Adipocyte (in vitro differentiated cells): ENCODE data around the gene TRPC5OS.

Source experiments
- DNase-seq: peaks from one replicate; pipeline ENCODE4 v3.0.0-alpha.2; 2015; ENCODE audit warnings: low read depth
- H3K27me3 ChIP-seq: replicated peaks from 2 replicates; pipeline ENCODE4 v1.7.0; 2013; ENCODE audit warnings: mild to moderate bottlenecking, low read length, moderate library complexity; ENCODE audit not compliant: control insufficient read depth, insufficient read depth
- H3K36me3 ChIP-seq: 2 replicates; pipeline ENCODE4 v1.7.0; 2013; ENCODE audit warnings: low read length, mild to moderate bottlenecking, moderate library complexity; ENCODE audit not compliant: control insufficient read depth, insufficient read depth, severe bottlenecking
- H3K4me1 ChIP-seq: 2 replicates; pipeline ENCODE4 v1.7.0; 2013; ENCODE audit warnings: mild to moderate bottlenecking, low read length, moderate library complexity; ENCODE audit not compliant: control insufficient read depth, insufficient read depth
- H3K4me3 ChIP-seq: 2 replicates; pipeline ENCODE4 v1.7.0; 2013; ENCODE audit warnings: mild to moderate bottlenecking, low read length, moderate library complexity
- H3K9ac ChIP-seq: 2 replicates; pipeline ENCODE4 v1.7.0; 2013; ENCODE audit warnings: mild to moderate bottlenecking, low read length, moderate library complexity
- H3K9me3 ChIP-seq: 2 replicates; pipeline ENCODE4 v1.7.0; 2013; ENCODE audit warnings: mild to moderate bottlenecking, low read length, moderate library complexity; ENCODE audit not compliant: control insufficient read depth

Gene TRPC5OS

DNA sequence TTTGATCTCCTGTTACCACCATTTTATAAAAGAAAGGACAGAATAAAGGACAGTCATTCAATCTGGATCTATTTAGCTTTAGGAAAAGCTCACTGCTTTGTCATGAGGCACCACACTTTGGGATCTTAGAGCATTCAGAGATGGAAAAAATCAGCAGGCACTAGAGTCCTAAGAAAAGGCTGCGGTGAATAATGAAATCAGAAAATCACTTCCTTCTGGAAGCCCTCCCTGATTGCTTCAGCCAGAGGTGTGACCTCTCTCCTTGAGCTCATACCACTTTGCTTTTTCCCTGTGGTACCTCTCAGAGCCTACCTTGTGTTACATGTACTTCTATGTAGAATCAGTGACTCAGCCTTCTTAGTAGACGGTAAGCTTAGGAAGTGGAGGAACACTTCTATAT lies 8.7 kb upstream of the TRPC5OS start:
- no peaks in the 10 kb centered on the region for H3K36me3 ChIP-seq
- H3K27me3 ChIP-seq, result peaks cover 57% of the 10 kb centered on the region

DNA sequence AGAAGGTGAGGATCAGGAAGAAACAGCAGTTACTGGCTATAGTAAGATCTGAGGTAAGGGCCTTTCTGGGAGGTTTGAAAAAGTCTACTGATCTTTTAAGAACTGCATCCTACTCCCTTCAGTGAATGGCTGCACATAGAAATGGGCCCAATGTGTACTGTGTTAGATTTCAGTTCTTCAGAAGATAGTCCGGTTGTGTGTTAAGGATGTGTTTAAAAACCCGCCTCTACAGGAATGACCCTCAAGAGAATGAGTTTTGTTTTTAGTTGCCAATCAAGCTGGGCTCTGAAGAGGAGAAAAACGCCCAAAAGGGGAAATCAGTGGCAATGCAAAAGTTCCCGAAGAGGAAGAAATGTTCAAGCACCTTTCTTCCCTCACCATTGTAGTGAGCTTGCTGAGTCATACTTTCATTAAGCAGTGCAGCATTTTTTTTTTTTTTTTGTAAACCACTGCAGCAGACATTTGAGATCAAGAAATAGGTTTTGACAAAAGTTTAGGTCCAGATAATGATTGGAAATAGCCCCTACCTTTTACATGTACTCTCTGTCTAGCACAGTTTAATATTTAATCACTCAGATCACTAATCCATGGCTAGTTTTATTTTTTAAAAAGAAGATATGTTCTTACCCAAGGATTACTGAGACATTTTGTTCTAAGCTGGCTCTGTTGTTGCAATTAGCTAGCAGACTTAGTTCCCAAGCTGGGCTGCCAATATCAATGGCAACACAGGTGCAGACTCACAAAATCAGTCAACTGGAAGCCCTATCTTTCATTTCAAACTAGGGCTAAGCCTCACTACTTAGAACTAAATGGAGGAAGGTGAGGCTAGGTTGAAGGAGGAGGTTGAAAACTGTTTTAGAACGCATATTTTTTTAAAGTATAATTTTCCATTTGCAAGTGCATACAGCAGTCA lies 7.0 kb upstream of the TRPC5OS start:
- DNase-seq, result peak; percentile 24
- Histone ChIP-seq H3K36me3 (no peaks in the 10 kb centered on the region), H3K27me3 (peaks cover 60% of the 10 kb centered on the region), H3K9me3 (peaks cover 7% of the 10 kb centered on the region), H3K9ac (no peak overlapping the region), H3K4me3 (no peak overlapping the region), H3K4me1 (peaks cover 5% of the 10 kb centered on the region)

More for the DNA sequence above, 8.7 kb upstream of the TRPC5OS start:
- no peak overlapping the region for H3K9ac ChIP-seq
- peaks cover 5% of the 10 kb centered on the region for H3K4me1 ChIP-seq
- DNase-seq, result no peak
- no peak overlapping the region for H3K4me3 ChIP-seq
- peaks cover 7% of the 10 kb centered on the region for H3K9me3 ChIP-seq

DNA sequence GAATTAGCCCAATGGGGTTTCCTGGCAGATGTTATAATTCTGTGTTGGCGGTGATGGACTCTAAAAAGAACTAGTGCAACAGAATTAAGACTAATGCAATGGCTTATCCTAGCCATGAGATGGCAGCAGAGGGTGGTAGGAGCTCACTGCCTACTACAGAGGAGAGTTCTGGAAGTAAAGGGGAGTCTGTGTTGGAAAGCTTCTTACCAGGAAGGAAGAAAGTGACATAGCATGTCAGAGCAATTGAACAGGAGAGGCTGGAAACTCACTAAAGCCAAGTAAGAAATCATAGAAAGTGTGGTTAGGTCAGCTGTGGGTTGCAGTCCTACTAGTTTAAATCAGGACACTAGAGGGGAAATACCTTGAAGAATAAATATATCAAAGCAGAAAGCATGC lies 6.3 kb upstream of the TRPC5OS start:
- H3K9me3 ChIP-seq, result peaks cover 7% of the 10 kb centered on the region
- H3K4me1 ChIP-seq, result peaks cover 5% of the 10 kb centered on the region
- DNase-seq, result peak; percentile 71
- H3K4me3 ChIP-seq, result no peak overlapping the region
- H3K9ac ChIP-seq, result no peak overlapping the region
- H3K27me3 ChIP-seq, result peaks cover 61% of the 10 kb centered on the region
- H3K36me3 ChIP-seq, result no peaks in the 10 kb centered on the region

DNA sequence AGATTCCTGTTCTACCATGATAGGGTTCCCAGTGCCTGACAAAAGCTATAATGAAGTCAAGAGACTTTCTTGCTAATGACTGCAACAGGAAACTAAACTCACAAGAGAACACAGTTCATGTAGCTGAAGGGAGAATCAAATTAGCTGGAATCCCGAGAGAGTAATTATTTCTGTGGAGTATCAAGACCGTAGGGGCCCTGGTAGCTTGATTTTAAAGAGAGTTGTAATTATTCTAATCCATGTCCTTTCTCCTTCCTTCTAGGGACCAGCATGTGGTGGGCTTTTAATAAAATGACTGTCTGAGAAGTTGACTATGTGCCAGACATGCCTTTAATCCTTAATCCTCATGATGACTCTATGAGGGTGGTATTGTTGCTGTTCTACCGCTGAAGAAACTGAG lies 1.7 kb upstream of the TRPC5OS start:
- DNase-seq, result no peak
- Histone ChIP-seq H3K4me1 (peaks cover 3% of the 10 kb centered on the region), H3K9ac (no peak overlapping the region), H3K9me3 (peaks cover 7% of the 10 kb centered on the region), H3K4me3 (no peak overlapping the region), H3K27me3 (peaks cover 56% of the 10 kb centered on the region), H3K36me3 (no peaks in the 10 kb centered on the region)

DNA sequence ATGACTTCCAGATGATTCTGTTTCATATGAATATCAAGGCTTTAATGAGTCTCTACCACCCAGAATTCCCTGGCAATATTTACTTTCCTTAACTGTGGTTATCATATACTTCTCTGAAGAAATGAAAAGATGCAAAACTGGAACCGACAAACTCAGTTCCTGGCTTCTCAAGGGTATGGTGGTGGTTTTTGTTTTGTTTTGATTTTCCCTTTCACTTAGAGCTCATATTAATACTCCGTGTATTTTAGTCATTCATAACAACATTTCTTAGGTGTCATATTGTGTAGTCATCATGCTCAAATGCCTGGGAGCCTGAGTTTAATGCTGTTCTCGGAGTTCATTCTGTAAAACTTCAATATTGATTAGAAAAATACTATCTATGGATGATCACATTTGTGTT lies 665 bp downstream of the TRPC5OS start:
- Histone ChIP-seq H3K36me3 (no peaks in the 10 kb centered on the region), H3K27me3 (peaks cover 49% of the 10 kb centered on the region), H3K9ac (no peak overlapping the region), H3K4me1 (no peaks in the 10 kb centered on the region), H3K4me3 (no peak overlapping the region), H3K9me3 (peaks cover 6% of the 10 kb centered on the region)
- no peak for DNase-seq

DNA sequence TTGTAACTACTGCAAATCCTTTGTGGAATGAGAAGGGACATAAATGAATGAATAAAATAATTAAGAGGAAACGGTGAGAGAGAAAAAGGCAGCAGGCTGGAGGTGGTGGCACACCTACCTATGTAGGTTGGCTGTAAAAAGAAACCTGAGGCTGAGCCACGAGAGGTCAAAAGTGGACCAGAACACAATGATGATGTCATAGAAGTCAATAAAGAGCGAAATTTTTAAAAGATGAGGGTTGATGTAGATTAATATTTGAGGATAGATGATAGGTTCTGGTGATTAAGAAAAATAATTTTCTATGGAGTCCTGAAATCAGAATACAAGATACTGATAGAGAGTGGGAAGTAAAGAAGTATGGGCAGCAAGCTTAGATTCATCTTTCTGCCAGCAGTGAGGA lies 1.7 kb downstream of the TRPC5OS start:
- Histone ChIP-seq H3K4me3 (no peak overlapping the region), H3K36me3 (no peaks in the 10 kb centered on the region), H3K9ac (no peak overlapping the region), H3K27me3 (peaks cover 45% of the 10 kb centered on the region), H3K9me3 (no peaks in the 10 kb centered on the region), H3K4me1 (no peaks in the 10 kb centered on the region)
- DNase-seq, result no peak

DNA sequence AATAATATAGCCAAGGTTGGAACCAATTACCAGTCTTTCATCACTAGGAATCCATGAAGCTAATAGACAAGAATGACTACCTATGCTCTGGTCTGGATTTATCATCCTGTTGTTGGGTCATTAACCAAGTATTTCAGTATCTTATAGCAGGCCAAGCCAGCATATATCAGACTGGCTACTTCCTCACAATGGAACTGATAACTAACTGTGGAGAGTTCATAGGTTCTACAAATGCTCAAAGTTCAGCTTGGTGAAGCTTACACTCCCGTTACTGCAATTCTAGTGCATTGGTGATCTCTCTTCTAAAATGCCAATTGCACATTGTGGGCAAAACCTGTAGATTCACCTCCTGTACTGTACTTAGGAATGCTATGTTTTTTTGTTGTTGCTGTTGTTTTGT lies 4.8 kb downstream of the TRPC5OS start:
- no peak for DNase-seq
- no peak overlapping the region for H3K9ac ChIP-seq
- H3K4me3 ChIP-seq, result no peak overlapping the region
- no peaks in the 10 kb centered on the region for H3K36me3 ChIP-seq
- H3K9me3 ChIP-seq, result no peaks in the 10 kb centered on the region
- no peaks in the 10 kb centered on the region for H3K4me1 ChIP-seq
- peaks cover 30% of the 10 kb centered on the region for H3K27me3 ChIP-seq

DNA sequence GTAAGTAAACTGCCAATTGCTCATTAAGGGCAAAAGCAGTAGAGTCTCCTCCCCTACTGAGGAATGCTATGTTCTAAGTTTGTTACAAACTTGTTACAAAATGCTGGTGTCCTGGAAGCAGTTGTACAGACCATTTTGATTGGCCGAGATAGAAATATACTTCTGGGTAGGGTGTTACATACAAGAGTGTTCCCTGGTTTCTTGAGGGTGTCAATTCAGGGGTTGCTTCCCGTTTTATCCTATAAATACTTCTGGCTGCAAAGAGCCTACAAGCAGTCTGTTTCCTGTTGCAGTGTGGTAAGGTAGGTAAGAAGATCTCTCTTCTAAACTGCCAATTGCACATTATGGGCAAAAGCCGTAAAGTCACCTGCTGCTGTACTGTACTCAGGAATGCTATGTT lies 5.7 kb downstream of the TRPC5OS start:
- no peaks in the 10 kb centered on the region for H3K9me3 ChIP-seq
- no peak overlapping the region for H3K9ac ChIP-seq
- DNase-seq, result no peak
- peaks cover 20% of the 10 kb centered on the region for H3K27me3 ChIP-seq
- no peaks in the 10 kb centered on the region for H3K4me1 ChIP-seq
- H3K4me3 ChIP-seq, result no peak overlapping the region
- H3K36me3 ChIP-seq, result no peaks in the 10 kb centered on the region

DNA sequence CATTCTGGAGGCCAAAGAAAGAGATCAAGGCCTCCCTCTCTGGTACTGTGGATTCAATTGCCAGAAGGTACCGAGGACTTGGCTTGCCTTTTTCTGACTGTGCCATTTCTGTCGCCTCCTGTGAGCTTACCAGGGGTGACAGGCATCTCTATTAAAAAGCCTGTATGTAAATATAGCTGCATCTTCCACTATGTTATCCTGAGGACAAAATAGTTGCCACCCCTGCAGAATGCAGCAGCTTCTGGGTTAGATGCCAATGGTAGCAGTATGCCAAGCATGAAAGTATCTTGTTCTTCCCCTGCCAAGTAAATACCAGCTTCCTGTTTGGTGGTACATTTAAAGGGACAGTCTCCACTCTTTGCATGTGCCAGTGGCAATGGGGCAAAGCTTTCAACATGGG lies 10.7 kb downstream of the TRPC5OS start:
- Histone ChIP-seq H3K4me3 (no peak overlapping the region), H3K36me3 (no peaks in the 10 kb centered on the region), H3K4me1 (no peaks in the 10 kb centered on the region), H3K9me3 (no peaks in the 10 kb centered on the region), H3K27me3 (peaks cover 13% of the 10 kb centered on the region), H3K9ac (no peak overlapping the region)
- no peak for DNase-seq

DNA sequence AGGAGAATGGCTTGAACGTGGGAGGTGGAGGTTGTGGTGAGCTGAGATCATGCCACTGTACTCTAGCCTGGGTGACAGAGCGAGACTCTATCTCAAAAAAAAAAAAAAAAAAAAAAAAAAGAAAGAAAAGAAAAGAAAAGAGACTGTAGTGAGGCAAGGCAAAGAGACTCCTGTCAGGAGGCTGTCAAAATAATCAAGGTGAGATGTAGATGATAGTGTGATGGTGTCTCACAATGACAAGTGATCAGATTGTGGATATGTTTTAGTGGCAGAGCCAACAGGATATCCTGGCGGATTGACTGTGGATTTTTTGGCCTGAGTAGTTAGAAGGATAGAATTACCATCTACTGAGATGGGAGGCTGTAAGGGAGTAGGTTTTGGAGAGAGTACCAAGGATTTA lies 12.6 kb downstream of the TRPC5OS start:
- H3K4me1 ChIP-seq, result no peaks in the 10 kb centered on the region
- no peaks in the 10 kb centered on the region for H3K36me3 ChIP-seq
- DNase-seq, result no peak
- H3K9me3 ChIP-seq, result no peaks in the 10 kb centered on the region
- no peak overlapping the region for H3K4me3 ChIP-seq
- H3K27me3 ChIP-seq, result peaks cover 25% of the 10 kb centered on the region
- H3K9ac ChIP-seq, result no peak overlapping the region

DNA sequence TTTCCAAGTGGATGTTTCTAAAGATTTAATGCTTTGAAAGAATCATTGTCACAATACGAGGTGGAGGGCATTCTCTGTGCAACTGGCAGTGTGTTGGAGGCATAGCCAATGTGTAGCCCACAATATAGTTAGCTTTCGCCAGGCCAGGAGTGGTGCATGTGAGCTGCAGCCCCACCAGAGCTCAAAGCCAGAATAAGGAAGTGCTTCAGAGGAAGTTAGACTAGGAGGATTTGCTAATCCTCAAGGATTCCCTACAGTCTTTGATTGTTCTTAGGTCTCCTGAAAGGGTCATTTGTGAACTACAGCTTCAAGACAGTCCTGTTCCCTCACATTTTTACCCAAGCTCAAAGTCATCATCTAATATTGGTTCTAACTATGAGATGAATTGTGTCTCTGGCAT lies 16.4 kb downstream of the TRPC5OS start:
- Histone ChIP-seq H3K27me3 (peaks cover 46% of the 10 kb centered on the region), H3K36me3 (no peaks in the 10 kb centered on the region), H3K4me3 (no peak overlapping the region), H3K4me1 (no peaks in the 10 kb centered on the region), H3K9me3 (no peaks in the 10 kb centered on the region), H3K9ac (no peak overlapping the region)
- no peak for DNase-seq

DNA sequence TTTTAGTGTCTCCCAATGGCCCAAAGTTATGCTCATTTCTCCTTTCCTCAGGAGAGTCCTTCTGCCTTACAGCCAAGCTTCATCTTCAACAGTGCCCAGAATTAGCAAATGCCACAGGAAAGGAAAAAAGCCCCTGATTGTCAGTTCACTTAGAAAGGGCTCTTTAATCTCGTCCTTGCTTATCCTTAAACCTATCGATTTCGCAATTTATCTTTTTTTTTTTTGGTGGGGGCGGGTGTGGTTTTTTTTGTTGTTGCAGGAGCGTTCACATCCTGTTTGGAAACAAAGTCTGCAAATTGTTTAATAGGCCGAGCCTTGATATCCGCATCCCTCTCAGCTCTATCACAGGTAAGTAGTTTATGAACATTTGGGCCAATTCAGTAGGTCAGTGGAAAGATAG lies 20.2 kb downstream of the TRPC5OS start:
- Histone ChIP-seq H3K9me3 (no peaks in the 10 kb centered on the region), H3K9ac (no peak overlapping the region), H3K36me3 (no peaks in the 10 kb centered on the region), H3K27me3 (peaks cover 53% of the 10 kb centered on the region), H3K4me1 (no peaks in the 10 kb centered on the region), H3K4me3 (no peak overlapping the region)
- DNase-seq, result no peak
